HL-60 (cell line): Measurements from ENCODE around the gene NETO2.

ENCODE experiments used
- DNase-seq, 2 experiments: peaks; one replicate each; pipeline ENCODE4 v3.0.0-alpha.2; 2010 to 2020; ENCODE audit warnings: low read depth in 1 of 2, low spot score in 1 of 2
- H3K27ac ChIP-seq: fragments of 250-450 bp; sonication (Bioruptor Pico); replicated peaks from 2 replicates; pipeline ENCODE4 v1.5.1; 2020; ENCODE audit warnings: mild to moderate bottlenecking, moderate library complexity
- H3K27me3 ChIP-seq: fragments of 250-450 bp; sonication (Bioruptor Pico); 2 replicates; pipeline ENCODE4 v1.5.1; 2021; ENCODE audit warnings: mild to moderate bottlenecking, moderate library complexity; ENCODE audit not compliant: insufficient read depth, poor library complexity, severe bottlenecking
- H3K4me3 ChIP-seq: replicated peaks from 2 replicates; pipeline ENCODE4 v1.5.1; 2011; ENCODE audit warnings: mild to moderate bottlenecking, control low read depth, low read length; ENCODE audit not compliant: insufficient read depth
- GABPA ChIP-seq: IDR thresholded peaks from 2 replicates; pipeline ENCODE4 v1.6.1; 2012; ENCODE audit warnings: low read depth
- POLR2AphosphoS5 ChIP-seq: IDR thresholded peaks from 2 replicates; pipeline ENCODE4 v1.6.1; 2012; ENCODE audit warnings: low read depth
- SPI1 ChIP-seq: IDR thresholded peaks from 2 replicates; pipeline ENCODE4 v1.6.1; 2012; ENCODE audit warnings: low read depth, mild to moderate bottlenecking, borderline replicate concordance
- TF ChIP-seq, protein P1 (sequence below): IDR thresholded peaks from one replicate; pipeline ENCODE4 v1.5.1; 2011; ENCODE audit warnings: low read length, control low read depth, inconsistent platforms; ENCODE audit not compliant: insufficient read depth
- TF ChIP-seq, protein P2 (sequence below): IDR thresholded peaks from 2 replicates; pipeline ENCODE4 v1.6.1; 2012; ENCODE audit warnings: low read depth; ENCODE audit not compliant: insufficient replicate concordance

NETO2 gene

DNA sequence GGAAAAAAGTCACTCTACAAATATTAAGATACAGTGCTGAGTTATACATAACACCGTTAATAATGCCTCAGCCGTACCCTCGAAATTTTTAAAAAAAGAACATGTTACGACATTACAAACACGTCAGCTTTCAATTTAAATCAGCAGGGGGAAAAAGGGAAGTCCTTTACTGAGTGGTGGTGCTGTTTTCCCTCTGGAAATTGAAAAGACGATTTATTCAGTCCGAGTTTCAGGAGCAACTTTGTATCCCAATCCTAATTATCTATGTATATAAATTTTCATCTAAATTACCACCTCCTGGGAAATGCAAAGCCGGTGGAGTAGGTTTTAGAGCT, 1.3 kb downstream of the NETO2 start:
- TF ChIP-seq, protein P1, sequence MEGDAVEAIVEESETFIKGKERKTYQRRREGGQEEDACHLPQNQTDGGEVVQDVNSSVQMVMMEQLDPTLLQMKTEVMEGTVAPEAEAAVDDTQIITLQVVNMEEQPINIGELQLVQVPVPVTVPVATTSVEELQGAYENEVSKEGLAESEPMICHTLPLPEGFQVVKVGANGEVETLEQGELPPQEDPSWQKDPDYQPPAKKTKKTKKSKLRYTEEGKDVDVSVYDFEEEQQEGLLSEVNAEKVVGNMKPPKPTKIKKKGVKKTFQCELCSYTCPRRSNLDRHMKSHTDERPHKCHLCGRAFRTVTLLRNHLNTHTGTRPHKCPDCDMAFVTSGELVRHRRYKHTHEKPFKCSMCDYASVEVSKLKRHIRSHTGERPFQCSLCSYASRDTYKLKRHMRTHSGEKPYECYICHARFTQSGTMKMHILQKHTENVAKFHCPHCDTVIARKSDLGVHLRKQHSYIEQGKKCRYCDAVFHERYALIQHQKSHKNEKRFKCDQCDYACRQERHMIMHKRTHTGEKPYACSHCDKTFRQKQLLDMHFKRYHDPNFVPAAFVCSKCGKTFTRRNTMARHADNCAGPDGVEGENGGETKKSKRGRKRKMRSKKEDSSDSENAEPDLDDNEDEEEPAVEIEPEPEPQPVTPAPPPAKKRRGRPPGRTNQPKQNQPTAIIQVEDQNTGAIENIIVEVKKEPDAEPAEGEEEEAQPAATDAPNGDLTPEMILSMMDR = no peak
- TF ChIP-seq POLR2AphosphoS5 = no peak
- no peak for TF ChIP-seq GABPA
- TF ChIP-seq, protein P2, sequence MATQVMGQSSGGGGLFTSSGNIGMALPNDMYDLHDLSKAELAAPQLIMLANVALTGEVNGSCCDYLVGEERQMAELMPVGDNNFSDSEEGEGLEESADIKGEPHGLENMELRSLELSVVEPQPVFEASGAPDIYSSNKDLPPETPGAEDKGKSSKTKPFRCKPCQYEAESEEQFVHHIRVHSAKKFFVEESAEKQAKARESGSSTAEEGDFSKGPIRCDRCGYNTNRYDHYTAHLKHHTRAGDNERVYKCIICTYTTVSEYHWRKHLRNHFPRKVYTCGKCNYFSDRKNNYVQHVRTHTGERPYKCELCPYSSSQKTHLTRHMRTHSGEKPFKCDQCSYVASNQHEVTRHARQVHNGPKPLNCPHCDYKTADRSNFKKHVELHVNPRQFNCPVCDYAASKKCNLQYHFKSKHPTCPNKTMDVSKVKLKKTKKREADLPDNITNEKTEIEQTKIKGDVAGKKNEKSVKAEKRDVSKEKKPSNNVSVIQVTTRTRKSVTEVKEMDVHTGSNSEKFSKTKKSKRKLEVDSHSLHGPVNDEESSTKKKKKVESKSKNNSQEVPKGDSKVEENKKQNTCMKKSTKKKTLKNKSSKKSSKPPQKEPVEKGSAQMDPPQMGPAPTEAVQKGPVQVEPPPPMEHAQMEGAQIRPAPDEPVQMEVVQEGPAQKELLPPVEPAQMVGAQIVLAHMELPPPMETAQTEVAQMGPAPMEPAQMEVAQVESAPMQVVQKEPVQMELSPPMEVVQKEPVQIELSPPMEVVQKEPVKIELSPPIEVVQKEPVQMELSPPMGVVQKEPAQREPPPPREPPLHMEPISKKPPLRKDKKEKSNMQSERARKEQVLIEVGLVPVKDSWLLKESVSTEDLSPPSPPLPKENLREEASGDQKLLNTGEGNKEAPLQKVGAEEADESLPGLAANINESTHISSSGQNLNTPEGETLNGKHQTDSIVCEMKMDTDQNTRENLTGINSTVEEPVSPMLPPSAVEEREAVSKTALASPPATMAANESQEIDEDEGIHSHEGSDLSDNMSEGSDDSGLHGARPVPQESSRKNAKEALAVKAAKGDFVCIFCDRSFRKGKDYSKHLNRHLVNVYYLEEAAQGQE = no peak
- peak; percentile 89 for TF ChIP-seq SPI1
- peak overlapping the region; percentile 85 for H3K4me3 ChIP-seq
- peak in 1 of 2 experiments; percentile 32 for DNase-seq
- H3K27ac ChIP-seq = peak overlapping the region; percentile 49
- H3K27me3 ChIP-seq = no peaks in the 10 kb centered on the region

DNA sequence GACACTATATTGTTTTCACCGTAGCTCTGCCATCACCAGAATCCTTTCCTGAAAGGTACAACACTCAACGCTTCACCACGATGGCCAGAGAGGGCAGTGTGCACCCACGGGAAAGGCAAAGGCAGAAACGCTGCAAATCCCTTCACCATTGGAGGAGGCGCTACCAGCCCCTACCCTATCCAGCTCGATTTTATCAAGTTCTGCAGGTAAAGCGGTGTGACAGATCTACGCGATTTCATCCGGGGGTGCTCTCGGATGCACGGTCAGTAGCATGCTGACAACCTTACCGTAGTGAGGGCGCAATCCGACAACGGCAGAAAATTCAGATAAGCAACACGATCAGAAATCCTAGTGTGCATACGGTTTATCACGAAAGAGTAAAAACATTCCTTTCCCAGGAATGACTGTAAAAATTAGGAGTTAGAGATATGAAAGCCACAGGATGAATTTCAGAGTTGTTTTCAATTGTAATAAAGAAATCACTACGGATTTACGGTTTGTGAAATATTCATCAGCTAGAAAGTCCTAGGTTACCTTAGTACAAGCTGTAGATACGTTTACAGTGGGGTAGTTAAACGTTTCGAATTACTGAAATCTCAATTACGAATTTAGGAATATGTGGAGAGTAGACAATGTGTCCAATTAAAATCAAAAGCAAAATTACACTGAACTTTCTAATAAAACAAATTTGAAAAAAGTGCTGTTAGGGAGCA, 1.8 kb downstream of the NETO2 start:
- TF ChIP-seq, protein P2 = no peak
- TF ChIP-seq, protein P1 = peak; percentile 95
- no peak for TF ChIP-seq GABPA
- DNase-seq = peak; percentile 59 to 91
- H3K27ac ChIP-seq = peak overlapping the region; percentile 49
- no peaks in the 10 kb centered on the region for H3K27me3 ChIP-seq
- H3K4me3 ChIP-seq = peak overlapping the region; percentile 85

DNA sequence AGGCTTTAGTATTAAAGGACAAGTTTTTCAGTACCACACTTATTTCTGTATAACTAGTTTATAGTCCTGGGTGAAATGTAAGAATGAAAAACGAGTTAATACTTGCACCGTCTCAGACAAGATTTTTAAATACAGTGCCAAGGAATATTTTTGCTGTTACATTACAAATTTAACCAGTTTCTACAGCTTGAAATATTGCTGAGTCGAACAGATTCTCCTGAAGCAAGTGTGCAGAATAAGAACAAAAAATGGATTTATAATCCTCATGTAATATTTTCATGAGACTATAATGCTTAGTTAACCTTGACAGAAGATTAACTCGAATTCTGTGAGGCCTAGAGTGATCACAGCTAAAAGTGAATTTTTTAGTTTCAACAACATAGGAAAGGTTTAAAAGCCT, 3.1 kb downstream of the NETO2 start:
- H3K27ac ChIP-seq = no peak overlapping the region
- TF ChIP-seq, protein P2 = no peak
- no peak for TF ChIP-seq SPI1
- no peak for TF ChIP-seq POLR2AphosphoS5
- TF ChIP-seq, protein P1 = no peak
- TF ChIP-seq GABPA = no peak

More for the DNA sequence above, 3.1 kb downstream of the NETO2 start:
- Histone ChIP-seq H3K4me3 (no peak overlapping the region), H3K27me3 (no peaks in the 10 kb centered on the region)
- no peak for DNase-seq
